HG03342 (cell line): ENCODE results near the gene SPATA31D4.

Experiments
- ATAC-seq: cut with Tn5 transposase; IDR thresholded peaks from one replicate; pipeline ENCODE4 v1.9.1; 2021; ENCODE audit warnings: mild to moderate bottlenecking, moderate library complexity; ENCODE audit not compliant: unreplicated experiment

SPATA31D4 gene

GRCh38 chr9:81964218-81965171, 36.3 kb downstream of the SPATA31D4 start:
- no peak for ATAC-seq

DNA sequence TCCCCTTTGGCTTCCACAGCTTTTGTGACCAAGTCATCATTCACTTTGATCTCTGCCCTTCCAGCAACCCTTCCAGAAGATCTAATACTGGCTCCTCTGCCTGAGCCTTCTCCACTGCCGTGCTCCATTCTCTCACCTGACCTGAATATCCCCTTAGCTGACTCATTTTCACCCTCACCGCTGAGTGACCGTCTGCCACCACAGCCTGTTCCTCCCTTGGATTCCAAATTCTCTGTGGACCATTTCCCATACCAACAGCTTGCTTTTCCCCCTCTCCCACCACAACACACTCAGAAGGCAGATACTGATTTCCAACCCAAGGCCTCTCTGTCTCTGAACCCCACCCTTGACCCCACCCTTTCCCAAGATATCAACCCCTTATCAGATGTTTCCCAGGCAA, 39.8 kb downstream of the SPATA31D4 start:
- ATAC-seq, result no peak

GRCh38 chr9:81969971-81970370, 41.7 kb downstream of the SPATA31D4 start:
- no peak for ATAC-seq

DNA sequence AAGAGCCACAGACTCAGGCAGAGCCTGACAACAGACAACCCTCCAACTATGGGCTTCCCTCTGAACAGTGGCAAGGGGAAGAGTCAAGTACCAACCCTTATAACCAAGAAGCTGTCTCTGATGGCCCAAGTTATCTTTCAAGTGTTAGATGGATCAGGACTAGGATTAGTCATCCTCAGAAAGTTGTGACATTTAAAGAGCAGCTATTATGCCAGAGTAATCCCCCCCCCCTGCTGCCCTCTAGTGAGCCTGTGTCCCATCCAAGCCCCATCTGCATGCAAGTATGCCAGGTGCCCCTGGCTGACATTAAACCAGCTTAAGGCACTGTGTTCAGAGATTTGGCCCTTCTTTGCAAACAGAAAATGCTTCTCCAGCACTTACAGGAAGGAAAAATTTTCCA, 43.5 kb downstream of the SPATA31D4 start:
- ATAC-seq, result no peak

DNA sequence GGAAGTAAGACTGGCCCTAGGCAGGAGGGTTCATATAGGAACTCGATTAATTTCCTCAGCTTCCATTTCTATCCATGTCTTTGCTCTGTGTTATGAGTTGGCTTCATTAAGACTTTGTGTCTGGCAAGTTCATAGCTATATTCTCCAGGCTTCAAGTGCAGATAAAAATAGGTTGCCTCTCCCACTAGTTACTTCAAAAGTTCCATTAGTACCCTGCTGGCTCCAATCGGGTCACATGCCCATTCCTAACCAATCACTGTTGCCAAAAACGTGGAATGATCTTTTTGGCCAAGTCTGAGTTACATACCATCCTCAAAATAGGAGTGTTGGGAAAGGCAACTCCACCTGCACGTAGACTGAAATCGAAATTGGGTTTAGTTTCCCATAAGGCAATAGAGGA, 46.5 kb downstream of the SPATA31D4 start:
- ATAC-seq, result no peak

DNA sequence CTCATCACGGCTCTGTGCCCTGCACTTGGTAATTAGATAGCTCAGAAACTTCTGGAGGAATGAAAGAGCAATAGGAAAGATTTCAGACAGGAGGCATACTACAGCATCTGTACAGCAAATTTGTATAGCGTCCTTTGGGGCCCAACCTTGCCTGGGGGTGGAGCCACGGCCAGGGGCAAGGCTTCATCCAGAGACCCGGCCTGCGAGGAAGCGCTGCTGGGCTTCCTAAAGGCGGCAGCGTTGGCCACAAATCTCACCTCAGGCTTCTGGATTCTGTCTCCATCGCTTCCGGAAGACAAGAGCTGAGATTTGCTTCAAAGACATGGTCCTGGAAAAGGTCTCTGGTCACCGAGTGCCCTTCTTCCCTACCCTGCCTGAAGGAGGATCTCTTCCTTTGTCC, 48.1 kb downstream of the SPATA31D4 start:
- ATAC-seq, result no peak

DNA sequence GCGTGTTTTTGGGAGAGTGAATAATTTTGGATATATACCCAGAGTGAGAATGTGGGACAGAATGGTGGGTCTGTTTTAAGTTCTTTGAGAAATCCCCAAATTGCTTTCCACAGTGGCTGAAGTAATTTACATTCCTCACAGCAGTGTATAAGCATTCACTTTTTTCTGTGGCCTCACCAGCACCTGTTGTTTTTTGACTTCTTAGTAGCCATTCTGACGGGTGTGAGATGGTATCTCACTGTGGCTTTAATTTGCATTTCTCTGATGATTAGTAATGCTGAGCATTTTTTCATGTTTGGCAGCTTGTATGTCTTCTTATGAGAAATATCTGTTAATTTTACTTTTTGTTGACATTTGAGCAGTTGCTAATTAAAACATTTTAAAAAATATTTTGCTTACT, 51.0 kb downstream of the SPATA31D4 start:
- ATAC-seq, result peak; percentile 64

DNA sequence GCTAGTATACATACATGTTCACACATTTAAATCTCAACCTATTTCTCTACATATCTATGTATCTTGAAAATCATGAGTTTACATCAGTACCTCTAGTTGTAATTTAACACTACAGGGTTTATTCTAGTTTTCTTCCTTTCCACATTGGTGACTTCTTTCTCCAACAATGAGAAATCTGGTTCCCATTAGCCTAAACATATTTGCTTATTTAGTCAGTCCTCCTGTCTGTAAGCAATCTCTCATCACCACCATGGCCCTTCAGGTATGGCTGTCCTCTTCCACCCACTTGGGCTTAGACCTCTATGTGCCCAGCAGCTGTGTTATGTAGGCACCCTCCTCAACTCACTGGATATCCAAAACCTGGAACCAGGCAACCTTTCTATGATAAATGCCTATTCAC, 52.3 kb downstream of the SPATA31D4 start:
- no peak for ATAC-seq

DNA sequence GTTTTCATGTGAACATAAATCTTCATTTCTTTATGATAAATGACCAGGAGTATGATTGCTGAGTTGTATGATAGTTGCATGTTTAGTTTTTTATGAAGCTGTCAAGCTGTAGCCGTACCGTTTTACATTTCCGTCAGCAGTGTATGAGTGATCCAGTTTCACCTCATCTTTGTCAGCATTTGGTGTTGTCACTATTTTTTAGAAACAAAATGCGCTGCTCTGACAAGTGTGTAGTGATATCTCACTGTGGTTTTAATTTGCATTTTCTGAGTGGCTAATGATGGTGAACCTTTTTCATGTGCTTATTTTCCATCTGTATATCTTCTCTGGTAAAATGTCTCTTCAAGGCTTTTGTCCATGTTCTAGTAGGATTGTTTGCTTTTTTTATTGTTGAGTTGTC, 53.7 kb downstream of the SPATA31D4 start:
- no peak for ATAC-seq
